ENCODE data around the gene STX12.
"Not testable (repeated sequence)": the region's sequence is repeated elsewhere in the genome, so short reads cannot be mapped to it uniquely, and the experiment has no call there.

The STX12 gene

GRCh38 chr1:27776276-27776675 lies 3.3 kb downstream of the STX12 start:
- not testable (repeated sequence) for FAIRE-seq

- no peak for FAIRE-seq
Measured at GRCh38 chr1:27778056-27778455, 5.0 kb downstream of the STX12 start.

- FAIRE-seq: no peak
Measured at GRCh38 chr1:27779122-27779521, 6.1 kb downstream of the STX12 start.

- FAIRE-seq: no peak
Measured at GRCh38 chr1:27782950-27783349, 9.9 kb downstream of the STX12 start.

GRCh38 chr1:27784700-27785099 lies 11.7 kb downstream of the STX12 start:
- FAIRE-seq: no peak

GRCh38 chr1:27785781-27786455 lies 12.9 kb downstream of the STX12 start:
- no peak for FAIRE-seq

- no peak for FAIRE-seq
Measured at GRCh38 chr1:27787895-27788294, 14.9 kb downstream of the STX12 start.

- FAIRE-seq: no peak
Measured at GRCh38 chr1:27789540-27790041, 16.6 kb downstream of the STX12 start.

- not testable (repeated sequence) for FAIRE-seq
Measured at GRCh38 chr1:27790270-27790669, 17.3 kb downstream of the STX12 start.

- FAIRE-seq: no peak
Measured at GRCh38 chr1:27795601-27796000, 22.6 kb downstream of the STX12 start.

- FAIRE-seq: no peak
Measured at GRCh38 chr1:27804791-27805190, 31.8 kb downstream of the STX12 start.

- no peak for FAIRE-seq
Measured at GRCh38 chr1:27806758-27807157, 33.7 kb downstream of the STX12 start.

GRCh38 chr1:27807385-27807784 lies 34.4 kb downstream of the STX12 start:
- FAIRE-seq: no peak

GRCh38 chr1:27808131-27808530 lies 35.1 kb downstream of the STX12 start:
- FAIRE-seq: not testable (repeated sequence)

- FAIRE-seq: no peak
Measured at GRCh38 chr1:27809883-27810282, 36.9 kb downstream of the STX12 start.

- FAIRE-seq: no peak
Measured at GRCh38 chr1:27811741-27812500, 38.9 kb downstream of the STX12 start.

GRCh38 chr1:27816921-27817630 lies 44.1 kb downstream of the STX12 start:
- FAIRE-seq: no peak

GRCh38 chr1:27821761-27822315 lies 48.8 kb downstream of the STX12 start:
- FAIRE-seq: no peak

- FAIRE-seq: no peak
Measured at GRCh38 chr1:27823784-27824183, 50.8 kb downstream of the STX12 start.

GRCh38 chr1:27824411-27824810 lies 51.4 kb downstream of the STX12 start:
- FAIRE-seq: no peak

- not testable (repeated sequence) for FAIRE-seq
Measured at GRCh38 chr1:27829339-27829960, 56.4 kb downstream of the STX12 start.

- FAIRE-seq: peak; percentile 68
Measured at GRCh38 chr1:27830621-27831440, 57.8 kb downstream of the STX12 start, which contains the start of gene PPP1R8. TSS of gene PPP1R8 (plus strand) at chr1:27830782. CDS start at chr1:27830836, 54 bp downstream.

Measured in TTC549 (cell line).